ENCODE measurements around the gene GPR160.
"Not testable (repeated sequence)": the region's sequence is repeated elsewhere in the genome, so short reads cannot be mapped to it uniquely, and the experiment has no call there.

GPR160 gene

DNA sequence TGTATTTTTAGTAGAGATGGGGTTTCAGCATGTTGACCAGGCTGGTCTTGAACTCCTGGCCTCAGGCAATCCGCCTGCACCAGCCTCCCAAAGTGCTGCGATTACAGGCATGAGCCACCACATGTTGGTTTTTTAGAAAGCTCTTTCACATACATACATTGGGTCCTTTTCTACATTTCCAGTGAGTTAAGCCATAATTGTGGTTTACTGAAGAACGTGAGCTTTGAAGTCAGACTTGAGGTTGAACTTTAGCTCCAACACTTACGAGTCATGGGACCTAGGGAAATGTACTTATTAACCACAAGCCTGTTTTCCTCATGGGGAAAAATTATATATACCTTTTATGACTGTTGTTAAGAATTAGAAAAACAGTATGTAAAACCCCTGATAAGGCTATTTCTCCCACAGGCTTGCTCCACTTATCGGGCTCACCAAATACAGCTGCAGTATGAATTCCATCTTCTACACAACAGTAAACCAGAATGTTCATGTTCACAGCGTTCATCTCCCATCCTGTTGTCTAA is 39.0 kb downstream of the GPR160 start:
- no peak for DNase-seq

- no peak for DNase-seq
Observed at GRCh38 chr3:170077361-170077760, 39.6 kb downstream of the GPR160 start.

DNA sequence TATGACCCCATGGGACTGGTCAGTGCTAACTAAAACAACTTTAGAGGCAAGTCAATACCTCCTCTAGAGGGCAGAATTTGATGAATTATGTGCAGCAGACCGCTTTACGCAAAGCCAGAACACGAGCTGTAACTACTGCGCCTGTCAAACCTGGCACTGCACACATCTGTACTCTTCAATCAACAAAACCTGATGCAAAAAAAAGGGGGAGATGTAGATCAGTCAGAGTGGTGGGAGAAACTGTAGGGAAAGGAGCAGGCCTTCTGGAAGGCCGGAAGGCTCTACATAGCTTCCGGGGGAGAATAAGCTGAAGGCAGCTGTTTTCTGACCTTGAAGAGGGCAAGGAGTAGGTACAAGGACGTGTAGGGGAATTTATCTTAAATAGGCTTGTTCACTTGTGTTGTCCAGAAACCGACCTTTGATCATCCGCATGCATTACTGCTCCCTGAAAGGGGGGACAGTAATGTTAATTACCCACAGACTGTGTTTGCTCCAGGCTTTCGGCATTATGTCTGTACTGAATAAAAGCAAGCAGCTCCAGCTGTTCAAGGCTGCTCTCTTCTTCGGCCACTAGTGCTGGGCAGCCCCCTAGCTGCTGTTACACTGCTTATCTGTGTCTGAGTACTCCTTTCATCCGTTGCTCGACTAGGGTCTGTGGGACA is 41.0 kb downstream of the GPR160 start:
- no peak for DNase-seq

DNA sequence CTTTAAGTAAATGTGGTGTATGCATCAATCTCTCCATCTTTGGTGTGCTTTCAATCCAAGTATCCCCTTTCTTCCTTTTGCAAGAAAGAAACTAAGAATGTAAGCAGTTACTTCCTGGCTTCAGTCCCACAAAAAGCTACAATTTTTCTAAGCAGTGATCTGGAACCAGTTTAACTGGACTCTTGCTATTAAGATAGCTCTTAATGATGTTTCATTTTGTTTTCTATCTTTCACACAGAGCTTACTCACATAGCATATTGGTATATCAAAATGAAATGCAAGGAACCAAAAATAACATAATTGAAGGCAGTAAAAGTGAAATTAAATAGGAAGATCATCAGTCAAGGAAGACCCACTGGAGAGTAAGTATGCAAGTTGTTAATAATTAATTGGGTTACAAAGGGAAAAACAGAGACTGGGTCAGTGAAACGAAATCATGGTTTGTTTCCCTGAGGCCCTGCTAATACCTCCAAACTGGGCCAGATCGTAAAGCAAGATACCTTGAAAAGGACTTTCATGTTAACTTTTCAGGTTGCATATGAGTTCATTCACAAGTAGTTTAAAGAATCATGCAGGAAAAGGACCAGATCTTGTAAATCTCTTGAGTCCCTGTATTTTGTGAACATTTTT is 41.9 kb downstream of the GPR160 start:
- no peak for DNase-seq

DNA sequence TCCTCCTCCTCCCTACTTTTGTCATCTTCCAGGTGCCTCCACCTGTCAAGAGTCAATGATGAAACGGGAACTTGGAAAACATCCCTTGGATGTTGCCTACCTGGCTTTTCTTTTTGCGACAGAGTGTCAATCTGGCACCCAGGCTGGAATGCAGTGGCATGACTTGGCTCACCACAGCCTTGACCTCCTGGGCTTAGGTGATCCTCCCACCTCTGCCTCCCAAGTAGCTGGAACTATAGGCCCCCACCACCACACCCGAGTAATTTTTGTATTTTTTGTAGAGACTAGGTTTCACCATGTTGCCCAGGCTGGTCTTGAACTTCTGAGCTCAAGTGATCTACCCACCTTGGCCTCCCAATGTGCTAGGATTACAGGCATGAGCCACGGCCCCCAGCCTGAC is 42.8 kb downstream of the GPR160 start:
- no peak for DNase-seq

DNA sequence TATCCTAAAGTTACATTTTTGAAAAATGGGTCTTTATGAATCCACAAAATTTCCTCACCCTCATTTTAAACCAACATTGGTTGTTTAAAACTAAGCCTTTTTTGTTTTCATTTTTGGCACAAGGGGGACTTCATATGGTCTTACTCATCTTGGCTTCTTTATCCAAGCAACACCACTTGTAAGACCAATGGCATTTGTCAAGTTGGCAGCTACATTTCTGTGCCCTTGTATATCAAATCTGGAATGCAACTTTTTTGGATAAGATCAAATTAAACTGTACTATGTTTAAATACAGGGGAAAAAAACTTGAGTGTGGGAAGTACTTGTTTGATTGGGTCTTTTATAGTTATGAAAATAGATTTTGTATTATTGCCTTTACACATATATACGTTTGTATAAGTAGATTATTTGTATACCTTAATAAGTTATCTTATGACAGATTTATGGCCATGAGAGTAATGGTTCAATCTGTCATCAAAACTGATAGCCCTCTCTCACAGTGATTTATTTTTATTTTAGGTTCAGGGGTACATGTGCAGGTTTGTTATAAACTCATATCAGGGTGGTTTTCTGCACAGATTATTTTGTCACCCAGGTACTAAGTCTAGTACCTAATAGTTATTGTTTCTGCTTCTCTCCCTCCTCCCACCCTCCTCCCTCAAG is 43.4 kb downstream of the GPR160 start:
- DNase-seq = no peak

GRCh38 chr3:170083343-170083742 is 45.5 kb downstream of the GPR160 start:
- no peak for DNase-seq

DNA sequence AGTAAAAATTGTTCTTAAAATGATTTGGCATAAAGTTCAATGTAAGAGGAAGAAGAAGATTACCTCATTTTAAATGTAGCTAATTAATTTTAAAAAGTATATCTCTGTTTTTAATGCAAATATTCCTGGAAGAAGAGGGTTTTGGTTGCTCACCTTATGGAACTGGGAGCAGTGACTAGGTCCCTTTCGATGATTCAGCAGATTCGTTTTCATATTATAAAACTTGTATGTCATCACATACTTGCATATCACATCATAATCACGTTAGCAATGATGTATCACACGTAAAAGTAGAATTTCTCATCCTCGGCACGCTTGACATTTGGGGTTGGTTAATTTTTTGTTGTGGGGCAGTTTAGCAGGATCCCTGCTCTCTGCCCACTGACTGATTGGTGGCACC is 47.6 kb downstream of the GPR160 start:
- no peak for DNase-seq

- DNase-seq = no peak
Observed at GRCh38 chr3:170089862-170090600, 52.2 kb downstream of the GPR160 start.

DNA sequence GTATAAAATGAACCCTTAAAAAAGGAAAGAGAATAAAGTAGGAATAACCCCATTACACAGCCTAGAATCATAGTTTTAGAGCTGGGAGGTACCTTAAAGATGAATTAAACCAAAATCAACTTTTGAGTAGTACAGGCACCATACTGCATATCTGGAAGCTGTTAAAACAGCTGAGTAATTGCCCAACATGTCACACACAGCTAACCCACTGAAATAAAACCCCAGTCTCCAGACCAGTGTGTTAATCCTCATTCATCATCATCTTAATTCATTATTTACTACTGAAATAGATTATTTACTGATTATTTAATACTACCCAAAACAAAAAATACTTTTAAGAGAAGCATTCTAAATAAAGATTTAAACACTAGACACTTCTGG is 52.8 kb downstream of the GPR160 start:
- no peak for DNase-seq

GRCh38 chr3:170092907-170093306 is 55.1 kb downstream of the GPR160 start:
- DNase-seq = no peak

DNA sequence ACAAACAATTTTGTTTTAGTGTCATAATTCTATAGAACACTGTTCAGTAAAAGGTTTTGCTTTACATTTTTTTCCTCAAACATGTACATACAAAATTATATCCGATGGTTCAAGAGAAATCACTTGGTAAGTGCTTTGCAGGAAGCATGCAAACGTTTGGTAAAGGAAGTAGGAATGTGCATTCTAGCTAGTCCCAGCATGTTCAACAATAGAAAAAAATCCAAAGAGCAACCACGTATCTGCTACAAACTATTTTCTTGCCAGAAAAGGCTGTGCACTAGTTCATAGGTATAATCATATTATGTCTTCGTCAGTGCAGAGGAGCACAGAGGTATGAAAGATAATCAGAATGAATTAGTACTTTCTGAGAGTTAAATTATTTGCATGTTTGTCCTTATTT is 58.0 kb downstream of the GPR160 start:
- no peak for DNase-seq

DNA sequence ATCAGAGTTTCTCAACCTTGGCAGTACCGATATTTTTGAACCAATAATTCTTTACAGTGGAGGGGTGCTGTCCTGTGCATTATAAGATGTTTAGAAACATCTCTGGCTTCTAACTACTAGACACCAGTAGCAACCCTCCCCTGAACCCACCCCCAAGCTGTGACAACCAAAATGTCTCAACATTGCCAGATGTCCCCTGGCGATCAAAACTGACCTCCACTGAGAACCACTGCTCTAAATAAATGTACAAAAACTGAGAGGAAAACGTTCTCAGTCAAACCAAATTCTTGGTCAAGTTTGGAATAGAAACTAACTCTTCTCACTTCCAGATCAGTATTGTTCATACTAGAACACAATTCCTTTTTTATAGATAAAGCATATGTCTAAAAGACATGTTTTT is 58.5 kb downstream of the GPR160 start:
- no peak for DNase-seq

- DNase-seq = no peak
Observed at GRCh38 chr3:170098753-170099152, 61.0 kb downstream of the GPR160 start.

DNA sequence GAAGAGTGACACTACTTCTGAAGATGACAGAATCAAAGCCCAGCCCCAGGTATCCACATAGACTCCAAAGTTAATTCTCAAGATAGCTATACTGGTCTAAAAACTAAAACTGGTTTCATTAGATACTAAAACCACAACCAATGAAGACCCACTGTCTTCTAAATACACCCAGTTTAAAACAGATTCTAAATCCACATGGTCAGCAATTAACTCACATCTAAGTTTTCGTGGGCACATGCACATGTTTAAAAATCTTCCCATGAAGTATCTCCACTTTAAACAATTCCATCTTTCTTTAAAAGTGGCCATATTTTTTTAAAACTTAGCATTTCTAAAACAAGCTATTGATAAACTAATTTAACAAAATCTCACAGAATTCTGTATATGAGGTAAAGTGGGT is 63.1 kb downstream of the GPR160 start:
- DNase-seq = no peak

- no peak for DNase-seq
Observed at GRCh38 chr3:170102431-170102830, 64.6 kb downstream of the GPR160 start.

DNA sequence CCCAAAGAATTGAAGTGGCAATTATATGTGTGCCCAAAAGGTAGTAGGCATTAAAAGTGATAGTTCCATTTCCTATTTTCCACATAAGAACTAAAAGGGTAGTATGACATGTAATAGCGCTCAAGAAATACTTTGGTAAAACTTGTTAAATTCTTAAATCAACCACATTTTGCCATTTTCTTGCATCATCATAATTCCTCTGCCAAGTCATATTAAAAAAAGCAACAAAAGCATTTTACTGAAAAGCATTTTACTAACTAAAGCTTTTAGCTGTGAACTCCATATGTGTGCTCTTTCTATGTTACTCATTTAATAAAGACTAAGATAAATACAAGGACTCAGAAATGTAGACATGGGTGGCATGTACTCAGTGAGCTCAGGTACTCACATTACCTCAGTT is 70.1 kb downstream of the GPR160 start:
- DNase-seq = no peak

DNA sequence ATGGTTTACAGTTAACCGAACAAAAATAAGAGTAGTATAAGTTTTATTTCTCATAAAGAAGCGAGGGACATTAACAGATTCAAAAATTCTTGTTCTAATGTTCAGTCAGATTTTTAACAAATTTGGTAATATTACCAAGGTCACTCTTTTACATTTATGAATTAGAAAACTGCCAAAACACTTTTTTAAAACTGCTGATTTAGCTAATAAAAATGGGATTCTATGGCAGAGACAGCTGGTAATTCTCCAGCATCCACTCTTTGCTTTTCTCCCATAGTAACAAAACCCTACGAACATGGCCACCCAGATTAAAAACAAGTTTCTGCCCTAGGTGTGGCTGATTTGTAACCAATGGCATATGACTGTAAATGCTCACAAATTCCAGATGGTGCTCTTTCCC is 71.2 kb downstream of the GPR160 start:
- DNase-seq = no peak

- no peak for DNase-seq
Observed at GRCh38 chr3:170109579-170110293, 71.9 kb downstream of the GPR160 start.

GRCh38 chr3:170111147-170111771 is 73.5 kb downstream of the GPR160 start:
- DNase-seq = no peak

DNA sequence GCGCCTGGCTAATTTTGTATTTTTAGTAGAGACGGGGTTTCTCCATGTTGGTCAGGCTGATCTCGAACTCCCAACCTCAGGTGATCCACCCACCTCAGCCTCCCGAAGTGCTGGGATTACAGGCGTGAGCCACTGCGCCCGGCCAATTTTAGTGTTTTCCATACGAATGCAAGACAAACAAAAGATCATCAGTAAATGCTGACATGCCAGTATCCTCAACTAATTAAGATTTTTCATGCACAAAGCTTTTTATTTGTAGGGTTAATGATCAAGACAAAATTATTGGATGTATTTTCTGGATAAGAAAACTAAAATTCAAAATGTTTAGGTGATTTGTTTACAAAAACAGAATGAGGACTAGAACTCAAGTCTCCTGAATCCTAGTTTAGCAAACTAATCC is 76.4 kb downstream of the GPR160 start:
- not testable (repeated sequence) for DNase-seq

DNA sequence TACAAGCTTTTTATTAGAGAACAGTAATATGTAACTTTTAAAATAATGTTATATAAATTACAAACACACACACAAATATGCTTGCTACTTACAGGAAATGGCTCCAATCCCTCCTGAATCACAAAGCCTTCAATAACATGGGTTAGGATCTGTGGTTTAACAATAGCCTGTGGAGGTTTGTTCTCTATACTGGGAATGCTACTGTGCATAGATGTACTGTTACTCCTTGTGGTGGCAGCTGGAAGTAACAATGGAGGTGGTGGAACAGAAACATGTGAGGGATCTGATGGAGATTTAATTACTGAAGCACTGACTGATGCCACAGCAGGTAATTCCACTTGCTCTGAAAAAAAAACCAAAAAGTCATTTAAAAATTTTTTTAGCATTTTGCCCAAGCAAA is 79.3 kb downstream of the GPR160 start:
- DNase-seq = no peak
